ENCODE data around the gene TWIST2.

Gene TWIST2

DNA sequence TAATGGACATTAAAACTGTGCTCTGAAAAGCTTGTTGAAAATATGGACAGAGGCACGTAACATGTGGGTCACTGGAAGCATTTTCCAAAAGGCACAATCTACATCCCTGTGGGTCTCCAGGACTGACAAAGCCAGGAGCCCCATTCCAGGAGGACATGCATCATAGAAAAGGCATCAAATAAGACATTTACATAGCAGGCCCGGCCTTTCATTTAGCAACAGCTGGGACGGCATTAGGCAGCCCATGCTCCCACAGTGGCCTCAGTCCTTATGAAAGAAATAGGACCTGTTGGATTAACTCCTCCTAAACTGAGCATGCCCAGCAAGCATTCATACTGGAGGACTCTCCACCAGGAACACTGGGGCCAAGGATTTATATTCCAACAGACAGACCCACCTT, 72.2 kb downstream of the TWIST2 start:
- no peak for DNase-seq (ENCODE audit: low read depth)

DNA sequence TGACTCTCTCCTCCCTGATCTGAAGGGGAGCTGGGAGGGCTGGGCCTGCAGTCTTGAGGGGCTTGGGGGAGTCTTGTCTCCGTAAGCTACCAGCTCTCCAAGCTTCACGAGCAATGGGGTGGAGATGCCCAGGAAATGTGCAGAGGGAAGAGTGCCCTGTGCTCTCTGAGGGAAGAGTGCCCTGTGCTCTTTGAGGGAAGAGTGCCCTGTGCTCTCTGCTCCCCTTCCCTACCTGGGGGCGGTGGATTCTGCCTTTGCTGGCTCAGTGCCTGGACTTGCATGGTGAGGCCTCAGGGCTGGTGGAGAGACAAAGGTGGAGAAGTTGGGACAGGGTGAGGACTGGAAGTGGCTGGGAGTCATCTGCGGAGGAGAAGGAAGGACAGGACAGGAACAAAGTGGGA, 72.7 kb downstream of the TWIST2 start:
- DNase-seq (ENCODE audit: low read depth), result no peak

DNA sequence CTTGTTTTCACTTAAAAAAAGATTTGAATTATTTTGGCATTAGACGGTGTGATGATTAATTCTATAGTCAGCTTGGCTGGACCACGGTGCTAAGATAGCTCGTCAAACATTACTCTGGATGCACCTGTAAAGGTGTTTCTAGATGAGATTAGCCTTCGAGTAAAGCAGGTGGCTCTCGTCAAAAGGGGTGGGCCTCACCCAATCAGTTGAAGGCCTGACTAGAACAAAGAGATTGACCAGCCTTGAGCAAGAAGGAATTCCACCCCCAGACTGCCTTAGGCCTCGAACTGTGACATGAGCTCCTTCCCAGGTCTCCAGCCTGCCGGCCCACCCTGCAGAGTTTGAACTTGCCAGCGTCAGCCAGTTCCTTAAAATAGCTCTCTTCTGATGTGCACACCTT, 73.4 kb downstream of the TWIST2 start:
- DNase-seq (ENCODE audit: low read depth), result no peak

DNA sequence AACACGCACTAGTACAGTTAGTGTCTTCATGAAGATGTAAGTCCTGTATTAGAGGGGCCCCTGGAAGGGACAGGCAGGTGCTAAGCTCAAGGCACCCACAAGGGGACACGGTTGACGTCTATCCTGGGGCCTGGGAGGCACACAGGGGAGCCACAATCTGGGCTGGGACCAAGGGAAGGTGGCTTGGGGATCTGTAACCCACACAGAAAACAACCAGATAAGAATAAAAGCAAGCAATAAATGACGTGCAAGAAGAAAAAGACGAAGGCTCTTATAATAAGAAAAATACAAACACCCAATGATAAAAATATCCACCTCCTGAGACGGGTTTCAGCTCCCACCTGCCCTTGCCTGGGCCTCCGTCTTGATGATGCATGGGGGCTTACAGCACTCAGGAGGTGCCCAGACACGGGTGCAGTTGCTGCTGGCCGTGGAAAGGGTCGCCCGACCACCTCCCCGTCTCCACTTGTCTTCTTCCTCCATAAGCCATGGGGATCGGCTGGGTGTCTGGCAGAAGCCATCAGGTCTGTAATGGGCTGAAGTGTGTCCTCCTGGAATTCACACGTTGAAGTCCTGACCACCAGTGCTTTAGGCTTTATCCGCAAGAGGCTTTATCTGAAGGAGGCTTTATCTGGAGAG, 73.9 kb downstream of the TWIST2 start:
- no peak for DNase-seq (ENCODE audit: low read depth)

DNA sequence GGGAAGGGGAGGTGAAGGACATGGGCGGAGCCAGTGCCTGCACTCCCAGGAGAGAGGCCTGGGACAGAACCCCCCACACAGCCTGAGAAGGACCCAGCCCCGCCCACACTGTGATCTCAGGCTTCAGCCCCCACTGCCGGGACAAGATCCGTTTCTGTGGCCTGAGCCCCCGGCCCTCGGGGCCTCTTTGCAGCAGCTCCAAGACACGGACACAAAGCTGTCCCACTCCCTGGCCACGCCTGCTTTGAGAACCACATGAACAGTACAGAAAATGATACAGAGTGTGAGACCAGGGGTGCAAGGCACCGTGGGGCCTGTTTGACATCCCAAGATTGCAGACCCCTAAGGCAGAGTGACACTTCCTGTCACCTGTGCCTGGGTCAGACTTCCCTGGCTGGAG, 74.5 kb downstream of the TWIST2 start:
- no peak for DNase-seq (ENCODE audit: low read depth)

DNA sequence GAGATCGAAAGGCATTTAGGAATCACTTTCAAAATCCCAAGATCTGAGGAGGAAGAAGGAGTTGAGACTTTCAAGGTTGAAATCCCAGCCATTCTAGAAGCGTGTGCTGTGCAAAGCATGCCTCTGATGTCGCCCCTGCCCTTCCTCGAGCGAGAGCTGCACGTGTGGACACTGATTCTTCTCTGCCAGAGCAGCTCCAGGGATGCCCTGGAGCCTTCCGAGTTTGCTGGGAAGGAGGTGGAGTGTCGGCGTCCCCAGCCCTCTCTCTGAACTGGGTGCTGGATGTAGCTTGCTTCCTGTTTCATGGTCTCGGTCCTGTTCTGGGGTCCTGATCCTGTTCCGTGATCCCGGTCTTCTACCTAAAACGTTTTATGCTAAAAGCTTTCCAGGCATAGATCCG, 76.1 kb downstream of the TWIST2 start:
- no peak for DNase-seq (ENCODE audit: low read depth)

DNA sequence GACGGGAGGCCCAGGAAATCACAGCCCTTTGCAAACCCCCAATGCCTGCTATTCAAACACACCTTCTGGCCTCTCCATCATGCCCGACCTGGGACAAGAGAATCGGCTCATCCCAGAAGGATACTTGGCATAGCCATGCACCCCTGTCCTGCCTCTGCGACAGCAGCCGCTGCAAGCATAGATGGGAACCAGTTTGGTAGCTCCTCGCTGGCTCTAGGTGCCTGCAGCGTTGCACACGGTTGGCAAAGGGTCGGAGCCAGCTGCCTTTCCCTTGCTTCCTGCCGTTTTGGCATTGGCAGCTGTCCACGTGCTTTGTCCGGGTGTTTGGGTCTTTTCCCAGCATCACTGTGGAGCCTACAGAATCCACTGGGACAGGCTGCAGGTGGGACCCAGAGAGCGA, 76.9 kb downstream of the TWIST2 start:
- no peak for DNase-seq (ENCODE audit: low read depth)

DNA sequence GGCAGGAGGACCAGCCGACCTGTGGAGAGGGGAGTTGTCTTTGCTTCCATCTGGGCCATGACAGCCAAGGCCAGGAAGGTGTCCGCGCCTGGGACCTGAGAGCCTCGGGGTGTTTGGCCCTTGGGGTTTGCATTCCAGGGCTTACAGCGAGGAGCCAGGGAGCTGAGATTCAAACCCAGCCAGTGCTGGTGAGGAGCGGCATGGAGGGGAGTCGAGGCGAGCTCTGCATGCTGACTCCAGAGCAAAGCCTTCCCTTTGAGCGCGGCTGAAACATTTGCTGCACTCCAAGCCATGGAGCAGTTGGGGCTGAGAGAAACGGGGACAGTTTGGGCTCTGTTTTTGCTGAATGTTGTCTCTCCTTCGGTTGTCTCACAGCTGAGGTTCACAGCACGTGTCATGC, 77.4 kb downstream of the TWIST2 start:
- DNase-seq (ENCODE audit: low read depth), result no peak

DNA sequence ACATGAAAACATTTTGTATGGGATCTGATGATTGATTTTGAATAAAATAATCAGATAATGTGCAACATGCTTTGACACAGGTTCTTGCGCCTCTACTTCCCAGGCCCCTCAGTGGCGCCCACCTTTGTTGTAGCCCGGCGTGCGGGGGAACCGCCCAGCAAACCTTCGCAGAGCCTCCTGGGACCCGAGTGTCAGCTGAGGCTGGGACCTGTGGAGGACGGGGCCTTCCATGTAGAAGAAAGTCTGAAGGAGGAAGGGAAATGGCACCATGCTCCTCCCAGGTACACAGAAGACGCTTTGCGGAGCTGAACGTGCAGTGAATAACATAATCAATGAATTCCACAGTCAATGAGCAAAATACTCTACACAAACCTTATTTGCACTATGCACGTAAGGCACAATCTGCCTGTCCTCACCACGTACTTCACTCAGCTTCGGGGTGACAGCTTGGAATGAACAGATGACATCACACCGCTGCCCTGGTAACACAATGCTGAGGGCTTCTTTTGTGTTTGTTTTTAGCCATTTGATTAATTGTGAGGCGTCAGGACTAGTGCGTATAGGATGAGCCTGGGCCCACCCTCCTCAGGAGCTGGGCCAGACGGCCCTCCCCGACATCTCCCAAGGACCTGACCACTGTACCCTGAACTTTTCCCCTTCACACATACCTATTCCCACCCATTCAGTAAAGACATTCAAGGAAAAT, 78.1 kb downstream of the TWIST2 start:
- DNase-seq (ENCODE audit: low read depth), result no peak

DNA sequence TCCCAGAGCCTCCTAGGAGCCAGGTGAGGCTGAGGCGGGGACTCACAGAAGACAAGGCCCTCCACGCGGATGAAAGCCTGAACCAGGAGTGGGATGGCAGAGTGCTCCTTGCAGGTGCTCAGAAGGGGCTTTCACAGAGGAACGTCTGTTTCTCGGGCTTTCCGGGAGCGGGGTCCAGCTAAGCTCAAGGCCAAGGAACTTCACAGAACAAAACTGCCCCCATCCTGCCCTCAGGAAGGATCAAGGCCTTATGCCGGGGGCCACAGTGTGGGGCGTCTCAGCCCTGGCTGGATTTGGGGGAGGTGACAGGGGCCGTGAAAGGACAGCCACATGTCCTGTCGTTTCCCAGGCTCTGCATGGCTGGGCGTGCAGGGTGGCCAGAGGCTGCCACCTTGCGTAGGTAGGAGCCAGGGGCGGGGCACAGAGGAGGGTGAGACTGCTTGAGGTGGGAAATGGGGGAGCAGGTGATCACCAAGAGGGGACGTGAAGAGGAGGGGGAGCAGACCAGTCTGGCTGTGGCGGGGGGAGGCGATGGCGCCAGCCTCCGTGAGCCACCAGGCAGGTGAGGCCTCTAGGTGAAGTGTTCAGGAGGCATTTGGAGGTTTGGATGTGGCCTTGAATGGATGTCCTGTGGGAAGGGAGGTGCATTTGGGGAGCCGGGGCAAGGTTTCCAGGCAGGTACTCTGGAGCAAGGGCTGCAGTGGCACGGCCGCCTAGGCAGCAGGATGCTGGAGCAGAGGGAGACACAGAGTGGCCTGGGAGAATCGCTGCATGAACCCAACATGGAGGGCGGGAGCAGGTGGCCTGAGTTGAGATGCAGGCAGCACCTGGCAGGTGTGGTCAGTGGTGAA, 79.1 kb downstream of the TWIST2 start:
- DNase-seq (ENCODE audit: low read depth), result no peak

DNA sequence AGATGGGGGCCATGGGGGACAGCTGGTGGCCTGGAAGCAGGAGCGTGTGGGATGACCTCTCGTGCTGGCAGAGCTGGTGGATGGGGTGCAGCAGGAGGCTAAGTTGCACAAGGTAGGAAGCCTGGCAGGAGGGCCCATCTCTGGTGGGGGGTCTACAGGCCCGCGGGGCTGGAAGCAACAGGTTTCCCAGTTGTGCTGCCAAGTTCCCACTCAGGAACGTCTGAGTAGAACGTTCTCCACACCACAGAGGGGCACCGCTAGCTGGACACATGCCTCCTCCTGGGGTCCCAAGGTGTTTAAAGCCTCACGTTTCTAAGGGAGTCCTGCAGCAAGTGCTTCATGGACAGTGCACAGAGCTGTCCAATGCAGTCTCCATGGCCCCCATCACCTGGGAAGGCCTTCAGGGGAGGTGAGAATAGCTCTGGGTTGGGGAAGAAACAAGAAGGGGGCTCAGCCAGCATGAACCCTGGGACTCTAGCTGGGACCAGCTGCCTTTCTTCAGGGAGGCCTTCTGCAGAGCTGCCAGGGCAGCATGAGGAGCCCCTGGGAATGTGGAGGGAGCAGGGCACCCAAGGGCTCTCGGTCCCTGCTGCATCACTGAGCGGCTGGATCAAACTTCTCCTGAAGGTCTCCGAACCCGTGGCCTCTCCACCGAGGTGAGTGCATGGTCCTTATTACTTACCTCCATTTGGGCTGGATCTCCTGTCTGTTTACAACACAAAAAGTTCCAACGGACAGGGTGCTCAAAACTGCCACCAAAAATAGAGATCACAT, 80.0 kb downstream of the TWIST2 start:
- no peak for DNase-seq (ENCODE audit: low read depth)

DNA sequence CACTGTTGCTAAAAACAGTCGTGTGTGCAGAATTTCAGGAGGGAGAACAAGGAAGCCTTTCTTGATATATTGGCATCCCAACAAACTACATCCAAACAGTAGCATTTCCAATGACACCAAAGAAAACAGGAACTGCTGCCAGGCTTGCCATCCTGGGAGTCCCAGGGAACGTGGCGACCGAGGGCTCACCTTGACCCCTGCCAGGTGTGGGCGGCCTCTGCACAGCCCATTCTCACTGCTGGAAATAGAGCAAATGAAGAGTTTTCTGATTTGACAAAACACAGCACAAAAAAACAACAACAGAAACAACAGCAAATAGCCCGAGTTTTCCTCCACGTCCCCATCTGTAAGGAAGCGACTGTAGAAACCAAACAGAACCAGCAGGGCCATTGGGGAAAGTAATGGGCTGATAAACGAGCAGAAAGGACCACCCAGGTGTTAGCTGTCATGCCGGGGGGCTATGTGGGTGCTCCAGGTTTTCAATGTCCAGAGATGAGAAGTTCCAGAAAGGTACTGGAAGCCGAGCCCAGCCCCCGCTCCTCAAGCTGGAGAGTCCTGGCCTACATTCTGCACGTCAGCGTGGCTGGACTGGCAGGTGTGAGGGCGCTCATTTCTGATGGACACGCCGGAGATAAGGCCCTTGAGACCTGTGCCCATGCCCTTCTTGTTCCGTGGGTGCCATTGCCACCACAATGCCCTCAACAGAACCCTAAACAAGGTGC, 80.8 kb downstream of the TWIST2 start:
- DNase-seq (ENCODE audit: low read depth), result no peak

DNA sequence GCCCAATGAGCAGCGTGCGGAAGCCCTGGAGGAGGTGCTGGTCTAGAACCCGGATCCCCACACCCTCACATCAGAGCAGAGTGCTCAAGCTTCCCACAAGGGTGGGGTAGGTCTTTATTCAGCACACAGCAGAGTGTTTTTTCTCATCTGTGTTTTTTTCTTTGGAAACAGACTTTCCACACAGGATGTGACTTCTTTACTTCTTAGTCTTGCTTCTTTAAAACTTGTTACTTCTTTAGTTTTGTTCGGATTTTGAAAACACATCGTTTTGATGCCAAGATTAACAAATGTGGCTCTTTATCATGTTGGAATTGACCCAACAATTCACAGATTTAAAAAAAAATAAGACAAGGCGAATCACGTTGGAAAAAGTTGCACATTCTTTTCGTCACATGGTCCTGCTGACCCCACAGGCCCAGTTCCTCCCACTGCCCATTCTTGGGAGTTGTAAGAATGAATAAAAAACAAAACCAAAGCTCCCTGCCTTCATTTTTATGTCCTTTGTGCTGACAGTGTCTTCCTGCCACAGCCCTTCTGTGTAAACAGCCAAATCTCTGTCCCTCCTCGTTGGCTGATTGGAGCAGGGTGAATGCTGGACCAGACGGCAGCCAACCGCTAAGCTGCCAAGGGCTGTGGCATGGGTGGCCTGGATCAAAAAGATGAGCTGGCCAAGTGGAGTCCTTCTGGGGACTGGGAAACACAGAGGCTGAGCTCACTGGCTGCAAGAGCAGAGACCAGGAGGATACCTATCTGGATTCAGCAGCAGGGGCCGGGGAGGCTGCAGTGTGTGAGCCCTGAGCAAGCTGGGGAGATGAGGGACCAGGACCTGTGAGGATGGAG, 81.6 kb downstream of the TWIST2 start:
- DNase-seq (ENCODE audit: low read depth), result no peak

DNA sequence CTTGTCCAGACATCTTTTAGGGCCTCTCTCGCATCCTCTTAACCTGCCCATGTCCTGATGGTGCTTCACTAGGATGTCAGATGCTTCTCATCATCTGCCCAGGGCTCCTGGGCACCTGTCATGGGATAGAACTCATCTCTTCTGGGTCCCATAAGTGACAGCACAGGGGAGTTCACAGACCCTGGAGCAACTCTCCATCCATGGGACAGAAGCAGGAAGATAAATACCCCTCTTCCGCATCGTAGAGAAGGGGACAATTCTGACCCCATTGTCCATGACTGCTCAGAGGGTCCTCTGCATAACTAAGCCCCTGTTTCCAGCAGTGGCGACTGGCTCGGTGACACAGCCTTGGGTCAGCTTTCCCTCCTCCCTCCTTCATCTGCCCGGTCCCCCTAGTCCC, 82.3 kb downstream of the TWIST2 start:
- no peak for DNase-seq (ENCODE audit: low read depth)

DNA sequence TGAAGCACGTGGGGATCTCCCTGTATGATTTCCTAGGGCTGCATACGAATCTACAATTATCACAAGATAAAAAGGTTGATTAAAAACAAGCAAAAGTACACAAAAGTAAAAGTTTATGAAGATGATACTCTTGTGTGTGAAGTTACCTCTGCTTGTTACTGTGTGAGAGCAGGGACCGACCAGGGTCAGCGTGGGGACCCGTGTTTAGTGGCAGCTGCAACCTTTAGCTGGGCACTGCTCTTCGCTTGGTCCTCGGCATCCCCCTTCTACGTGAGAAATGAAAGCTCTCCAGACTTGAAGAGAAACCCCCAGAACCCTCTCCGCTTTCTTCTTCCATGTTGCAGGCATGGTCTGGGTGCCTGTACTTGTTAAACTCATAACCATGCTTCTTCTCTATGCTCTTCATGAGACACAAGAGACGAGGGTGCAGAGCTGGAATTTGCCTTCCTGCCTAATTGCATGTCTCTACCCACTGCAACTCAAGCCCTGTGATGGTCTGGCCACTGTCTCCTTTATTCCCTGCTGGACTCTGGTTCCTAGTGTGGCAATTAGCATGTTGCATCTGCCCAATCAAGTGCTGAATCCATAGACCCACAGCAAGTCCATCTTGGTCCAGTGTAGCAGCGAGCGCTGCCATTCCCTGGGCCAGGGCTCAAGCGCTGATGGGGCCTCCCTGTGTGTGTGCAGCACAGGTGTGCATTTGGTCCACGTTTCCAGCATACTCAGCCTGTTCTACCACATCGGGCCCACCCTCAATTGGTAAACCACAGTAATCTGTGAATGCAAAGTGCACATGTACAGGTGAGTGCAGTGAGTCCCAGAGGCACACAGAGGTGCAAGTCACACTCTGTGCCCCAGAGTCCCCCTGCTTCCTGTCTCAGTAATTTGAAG, 88.5 kb downstream of the TWIST2 start:
- no peak for DNase-seq (ENCODE audit: low read depth)

DNA sequence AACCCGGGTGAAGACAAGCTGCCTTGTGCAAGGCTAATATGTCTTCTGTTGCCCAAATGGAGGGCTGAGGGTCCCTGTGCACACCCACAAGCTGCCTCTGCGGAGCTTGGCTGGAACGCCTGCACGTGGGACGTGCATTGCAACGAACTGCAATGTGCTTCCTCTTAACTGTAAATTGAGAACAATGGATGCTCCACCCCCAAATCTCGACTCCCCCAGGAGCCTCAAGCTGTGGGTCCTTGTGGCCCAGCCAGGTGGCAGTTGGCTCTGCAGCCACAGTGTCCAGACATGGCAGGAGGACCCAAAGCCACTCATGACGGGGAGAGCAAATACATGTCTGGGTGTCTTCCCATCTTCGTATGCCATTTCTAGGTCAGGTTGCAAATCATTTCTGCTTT, 90.1 kb downstream of the TWIST2 start:
- no peak for DNase-seq (ENCODE audit: low read depth)

DNA sequence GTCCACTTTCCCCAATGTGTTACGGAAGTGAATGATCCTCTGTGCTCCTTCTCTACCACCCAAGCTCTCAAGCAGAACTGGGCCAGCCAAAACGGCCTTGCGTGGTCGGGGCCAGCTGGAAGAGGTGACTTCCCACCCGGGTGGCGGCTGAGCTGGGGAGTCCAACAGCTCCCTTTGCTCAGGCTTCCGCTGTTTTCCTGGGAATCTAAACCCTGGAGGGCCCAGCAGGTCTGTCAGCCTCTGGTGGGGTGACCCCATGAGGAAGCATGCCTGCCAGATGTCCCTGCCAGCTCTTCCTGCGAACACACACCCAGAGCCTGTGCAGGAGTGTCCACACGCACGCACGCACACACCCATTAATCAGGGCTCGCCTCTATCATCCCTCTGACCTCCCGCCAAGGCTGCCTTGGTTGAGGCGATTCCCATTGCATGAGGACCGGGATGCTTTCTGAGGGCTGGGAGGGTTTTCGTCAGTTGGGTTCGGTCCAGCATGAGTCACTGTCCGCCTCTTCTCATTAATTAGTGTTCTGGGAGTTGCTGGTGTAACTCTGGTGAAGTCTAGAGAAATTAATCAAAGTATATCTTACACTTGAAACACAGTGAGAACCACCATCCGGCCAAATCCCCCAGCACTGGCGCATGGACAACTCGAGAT, 90.6 kb downstream of the TWIST2 start:
- DNase-seq (ENCODE audit: low read depth), result no peak

DNA sequence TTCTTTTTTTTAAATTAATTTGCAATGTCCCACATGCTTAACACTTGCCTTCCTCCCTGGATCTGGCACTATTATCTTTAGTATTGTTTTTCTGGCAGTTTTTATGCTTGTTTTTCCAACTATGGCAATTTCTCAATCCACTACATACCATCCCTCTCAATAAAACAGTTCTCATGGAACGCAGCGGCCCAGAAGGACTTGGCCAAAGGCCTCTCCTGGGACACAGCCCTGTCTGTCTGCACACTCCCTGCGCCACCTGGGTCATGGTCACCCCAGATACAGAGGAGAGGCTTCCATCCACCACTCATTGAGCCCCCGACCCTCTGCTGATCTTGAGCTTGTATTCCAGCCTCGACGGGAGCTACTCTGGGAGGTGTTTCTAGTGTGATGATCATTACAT, 91.2 kb downstream of the TWIST2 start:
- no peak for DNase-seq (ENCODE audit: low read depth)
